HEK293 (cell line): Measurements from ENCODE around the gene MEGF9.

ENCODE experiments used
- CTCF ChIP-seq: fragments of 450-650 bp; formaldehyde crosslinking; IDR thresholded peaks from 2 replicates; pipeline ENCODE4 v1.5.1; 2016; ENCODE audit warnings: missing biosample characterization, missing genetic modification characterization
- GLI4 ChIP-seq: fragments of 450-650 bp; formaldehyde crosslinking; IDR thresholded peaks from 2 replicates; pipeline ENCODE4 v1.5.1; 2016; ENCODE audit warnings: missing biosample characterization, missing genetic modification characterization
- KLF8 ChIP-seq: fragments of 450-650 bp; formaldehyde crosslinking; IDR thresholded peaks from 2 replicates; pipeline ENCODE4 v1.5.1; 2016; ENCODE audit warnings: missing biosample characterization, missing genetic modification characterization
- ZNF223 ChIP-seq: fragments of 450-650 bp; formaldehyde crosslinking; IDR thresholded peaks from 2 replicates; pipeline ENCODE4 v1.5.1; 2016; ENCODE audit warnings: missing biosample characterization, missing genetic modification characterization
- ZNF654 ChIP-seq: fragments of 450-650 bp; formaldehyde crosslinking; IDR thresholded peaks from 2 replicates; pipeline ENCODE4 v1.5.1; 2016; ENCODE audit warnings: low read depth, missing biosample characterization, missing genetic modification characterization
- ZNF660 ChIP-seq: fragments of 450-650 bp; IDR thresholded peaks from 2 replicates; pipeline ENCODE4 v1.5.1; 2018; ENCODE audit warnings: missing biosample characterization, mild to moderate bottlenecking, missing genetic modification characterization

- TF ChIP-seq ZNF660 (tag by site-specific recombination) (no peak), ZNF654 (tag by site-specific recombination) (no peak), GLI4 (no peak), CTCF (tag by site-specific recombination) (no peak), KLF8 (tag by site-specific recombination) (no peak), ZNF223 (tag by site-specific recombination) (no peak)
Observed at GRCh38 chr9:120756531-120756930, 42.3 kb upstream of the MEGF9 start.
